Measurements from ENCODE around the gene PIAS4. TPM values are rescaled to one million over a fixed set of nuclear protein-coding genes. Genes with fewer than 3 reads are reported as not detected.

The PIAS4 gene, protein sequence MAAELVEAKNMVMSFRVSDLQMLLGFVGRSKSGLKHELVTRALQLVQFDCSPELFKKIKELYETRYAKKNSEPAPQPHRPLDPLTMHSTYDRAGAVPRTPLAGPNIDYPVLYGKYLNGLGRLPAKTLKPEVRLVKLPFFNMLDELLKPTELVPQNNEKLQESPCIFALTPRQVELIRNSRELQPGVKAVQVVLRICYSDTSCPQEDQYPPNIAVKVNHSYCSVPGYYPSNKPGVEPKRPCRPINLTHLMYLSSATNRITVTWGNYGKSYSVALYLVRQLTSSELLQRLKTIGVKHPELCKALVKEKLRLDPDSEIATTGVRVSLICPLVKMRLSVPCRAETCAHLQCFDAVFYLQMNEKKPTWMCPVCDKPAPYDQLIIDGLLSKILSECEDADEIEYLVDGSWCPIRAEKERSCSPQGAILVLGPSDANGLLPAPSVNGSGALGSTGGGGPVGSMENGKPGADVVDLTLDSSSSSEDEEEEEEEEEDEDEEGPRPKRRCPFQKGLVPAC
- total RNA-seq (2016; rRNA removed; fragmentation: Illumina TruSeq; extraction: Trizol) (20.1 and 22.4 TPM in 2 replicates), polyA plus RNA-seq (2011; rRNA removed) (8.7 and 9.0 TPM in 2 replicates), polyA minus RNA-seq (2011; rRNA and poly(A)+ RNA removed; ENCODE audit: low replicate concordance) (12.2 and 13.9 TPM in 2 replicates), Bru-seq, nascent RNA (percentile 56 among the genes with signal in this experiment), BruChase-seq, experiment 1, labeled RNA remaining after a 6-hour chase (percentile 75 among the genes with signal in this experiment), BruChase-seq, experiment 2, labeled RNA remaining after a 2-hour chase (percentile 70 among the genes with signal in this experiment)
- total RNA-seq (2016; cell fraction: cytosol; rRNA removed; fragmentation: Illumina TruSeq; extraction: Trizol; ENCODE audit: low read depth): 4.3 and 5.1 TPM in 2 replicates
- total RNA-seq (2016; cell fraction: insoluble cytoplasmic fraction; rRNA removed; fragmentation: Illumina TruSeq; extraction: Trizol): 16.7 and 23.3 TPM in 2 replicates
- total RNA-seq (2016; cell fraction: membrane; rRNA removed; fragmentation: Illumina TruSeq; extraction: Trizol): 9.8 and 11.2 TPM in 2 replicates
- total RNA-seq (2016; cell fraction: nucleus; rRNA removed; fragmentation: Illumina TruSeq; extraction: Trizol): 9.7 and 15.2 TPM in 2 replicates
- 11.2 and 43.1 TPM in 2 replicates for polyA plus RNA-seq (2011; cell fraction: cytosol; rRNA removed)
- polyA plus RNA-seq (2011; cell fraction: nucleus; rRNA removed): 22.4 and 27.4 TPM in 2 replicates
- polyA plus RNA-seq (2012): 19.1 and 20.7 TPM in 2 replicates
- 3.3 and 3.5 TPM in 2 replicates for polyA plus RNA-seq (2016; cell fraction: cytosol; fragmentation: Illumina TruSeq; extraction: Trizol; ENCODE audit: low read depth)
- 18.2 and 33.3 TPM in 2 replicates for polyA plus RNA-seq (2016; cell fraction: insoluble cytoplasmic fraction; fragmentation: Illumina TruSeq; extraction: Trizol; ENCODE audit: low read depth)
- polyA plus RNA-seq (2016; cell fraction: membrane; fragmentation: Illumina TruSeq; extraction: Trizol; ENCODE audit: low read depth): 5.6 and 5.9 TPM in 2 replicates
- 36.3 and 39.1 TPM in 2 replicates for polyA plus RNA-seq (2016; cell fraction: nucleus; fragmentation: Illumina TruSeq; extraction: Trizol; ENCODE audit: insufficient read depth, low read depth)
- 5.1 and 7.7 TPM in 2 replicates for polyA minus RNA-seq (2011; cell fraction: cytosol; rRNA and poly(A)+ RNA removed)
- 14.5 and 15.1 TPM in 2 replicates for polyA minus RNA-seq (2011; cell fraction: nucleus; rRNA and poly(A)+ RNA removed)
- long read RNA-seq, experiment 1, transcript PIAS4-201 (11 exons, 3,159 nt): major isoform, 25 of 35 reads
- long read RNA-seq, experiment 1, partial matches to known transcripts: 5 of 35 reads
- long read RNA-seq, experiment 1, other reads (novel, unspliced or antisense): 5 of 35 reads
- long read RNA-seq, experiment 2, transcript PIAS4-201 (11 exons, 3,159 nt): major isoform, 19 of 61 reads
- long read RNA-seq, experiment 2, partial matches to known transcripts: 12 of 61 reads
- long read RNA-seq, experiment 2, other reads (novel, unspliced or antisense): 30 of 61 reads

DNA sequence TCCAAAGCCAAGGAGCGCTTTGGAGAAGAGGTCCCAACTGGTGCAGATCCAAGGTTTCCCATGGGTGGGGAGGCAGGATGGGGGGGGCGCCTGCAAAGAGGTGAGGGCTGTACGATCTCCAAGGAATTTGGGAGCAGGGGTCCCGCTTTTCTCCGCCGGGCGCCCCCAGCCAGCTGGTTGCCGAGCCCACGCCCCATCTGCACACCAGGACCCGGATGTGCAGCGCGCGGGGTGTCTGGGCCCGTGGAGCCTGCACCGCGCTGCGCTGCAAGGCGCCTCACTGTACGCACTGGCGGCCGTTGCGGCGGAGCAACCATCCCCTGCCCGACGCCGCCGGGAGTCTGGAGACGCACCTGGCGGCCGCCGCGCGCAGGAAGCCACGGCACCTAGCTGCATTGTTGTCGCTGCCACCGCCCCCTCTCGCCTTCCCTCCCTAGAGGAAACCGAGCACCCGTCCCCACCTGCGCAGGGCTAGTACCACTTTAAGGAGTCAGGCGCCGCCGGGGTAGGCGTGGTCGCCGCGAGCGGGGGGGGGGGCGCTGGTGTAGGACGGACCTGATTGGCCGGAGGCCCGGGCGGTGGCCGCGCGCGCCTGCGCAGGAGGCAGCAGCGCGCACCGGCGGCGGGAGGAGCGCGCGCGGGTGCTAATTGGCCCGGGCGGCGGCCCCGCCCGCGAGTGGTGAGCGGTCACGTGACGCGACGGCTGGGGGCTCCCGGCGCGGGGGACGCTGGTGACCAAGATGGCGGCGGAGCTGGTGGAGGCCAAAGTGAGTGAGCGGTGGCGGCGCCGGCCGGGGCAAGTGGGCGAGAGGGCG lies at the start of gene PIAS4:
TSS of gene PIAS4 (plus strand) at position 716 of the 815 bp plus-strand sequence. CDS start at position 741, 25 bp downstream.
- 0% methylated on average over 8 of the region's 91 CpGs for WGBS (ENCODE audit: low lambda C conversion rate)
- 0 out of 2 replicates have a peak, but pooled peaks cover 9% of the 10 kb centered on the region for H4K20me1 ChIP-seq (ENCODE audit: insufficient read depth, low read length)
- H3K27ac ChIP-seq (ENCODE audit: extremely low read length, insufficient read depth, low read length): peak within 1 kb of the TSS; percentile 78
- no peaks in the 10 kb centered on the region; a peak in 1 of 5 replicates for H3K27me3 ChIP-seq (ENCODE audit: control insufficient read depth in 1 of 2, insufficient read depth in 2 of 2, low read length in 2 of 2)
- H3K36me3 ChIP-seq (replicated peaks in 1 of 2; ENCODE audit: control insufficient read depth in 1 of 2, insufficient read depth in 2 of 2, low read length in 2 of 2): peaks cover 3 to 5% of the 10 kb centered on the region in 2 experiments; a peak in 2 of 5 replicates
- BruUV-seq (replicated peaks): TSS peak; percentile 92
- CTCF ChIA-PET (ENCODE audit: low intra/inter-chr PET ratio, low total read pairs): no interaction called here
- H3K4me1 ChIP-seq (ENCODE audit: insufficient read depth, low read length): peaks cover 33% of the 10 kb centered on the region
- intact Hi-C loops (cut with micrococcal nuclease; ENCODE audit: unreplicated experiment): loop anchor here (10.0 kb wide), 1 partner anchor 128 kb away; no protein-coding TSS in a partner anchor
- FAIRE-seq (no peak), ATAC-seq (peak; percentile 91), DNase-seq (ENCODE audit: low spot score) (peak; percentile 87)
- H3K4me2 ChIP-seq (ENCODE audit: low read depth, low read length): peak within 1 kb of the TSS; percentile 92
- POLR2A ChIA-PET: interaction anchor here (0.6 to 2.3 kb wide), 11 partner anchors 10 to 245 kb away, joined by 3 to 12 read pairs (median 4); partner anchors contain the start of genes EEF2 and MRPL54
- H3K4me3 ChIP-seq (replicated peaks in 1 of 3; ENCODE audit: insufficient read depth in 1 of 3, low read depth in 2 of 3, low read length in 3 of 3): peak within 1 kb of the TSS; percentile 90 to 100 (median 98)
- H2AFZ ChIP-seq (ENCODE audit: low read length): no peak within 1 kb of the TSS
- no peaks in the 10 kb centered on the region for H3K9me3 ChIP-seq (ENCODE audit: low read length)
- in situ Hi-C loops (cut with HindIII; ENCODE audit: extremely low pct_ligation_motif_present, low pct_unique_long_range_greater_than_20kb): no loop called here
- peak within 1 kb of the TSS; percentile 89 for H3K9ac ChIP-seq (ENCODE audit: insufficient read depth, low read depth, low read length)
- H3K79me2 ChIP-seq (ENCODE audit: insufficient read depth, low read length): peaks cover 35% of the 10 kb centered on the region
- TF ChIP-seq ZNF709 (CRISPR knock-in tag; IDR thresholded peaks at IDR 0.05) (peak; percentile 46; the same call in 1 of the 2 replicates), ESRRA (CRISPR knock-in tag; IDR thresholded peaks at IDR 0.05; ENCODE audit: low read depth) (0 out of 2 replicates have a peak, but pooled peaks have one; percentile 51), KDM2A (CRISPR knock-in tag; IDR thresholded peaks at IDR 0.05; ENCODE audit: borderline replicate concordance, low read depth) (peak; percentile 51), SALL2 (CRISPR knock-in tag; IDR thresholded peaks at IDR 0.05) (0 out of 2 replicates have a peak, but pooled peaks have one; percentile 64), RAD21 (CRISPR knock-in tag; IDR thresholded peaks at IDR 0.05) (peak; percentile 43; the same call in 1 of the 2 replicates), PITX1 (CRISPR knock-in tag; IDR thresholded peaks at IDR 0.05) (0 out of 2 replicates have a peak, but pooled peaks have one; percentile 28), ZNF530 (CRISPR knock-in tag; IDR thresholded peaks at IDR 0.05; ENCODE audit: low read depth) (0 out of 2 replicates have a peak, but pooled peaks have one; percentile 63)
- TF ChIP-seq, protein P1, sequence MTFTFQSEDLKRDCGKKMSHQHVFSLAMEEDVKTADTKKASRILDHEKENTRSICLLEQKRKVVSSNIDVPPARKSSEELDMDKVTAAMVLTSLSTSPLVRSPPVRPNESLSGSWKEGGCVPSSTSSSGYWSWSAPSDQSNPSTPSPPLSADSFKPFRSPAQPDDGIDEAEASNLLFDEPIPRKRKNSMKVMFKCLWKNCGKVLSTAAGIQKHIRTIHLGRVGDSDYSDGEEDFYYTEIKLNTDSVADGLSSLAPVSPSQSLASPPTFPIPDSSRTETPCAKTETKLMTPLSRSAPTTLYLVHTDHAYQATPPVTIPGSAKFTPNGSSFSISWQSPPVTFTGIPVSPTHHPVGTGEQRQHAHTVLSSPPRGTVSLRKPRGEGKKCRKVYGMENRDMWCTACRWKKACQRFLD (CRISPR knock-in tag; IDR thresholded peaks at IDR 0.05; ENCODE audit: borderline replicate concordance): peak; percentile 52; the same call in 1 of the 2 replicates
- TF ChIP-seq, protein P2, sequence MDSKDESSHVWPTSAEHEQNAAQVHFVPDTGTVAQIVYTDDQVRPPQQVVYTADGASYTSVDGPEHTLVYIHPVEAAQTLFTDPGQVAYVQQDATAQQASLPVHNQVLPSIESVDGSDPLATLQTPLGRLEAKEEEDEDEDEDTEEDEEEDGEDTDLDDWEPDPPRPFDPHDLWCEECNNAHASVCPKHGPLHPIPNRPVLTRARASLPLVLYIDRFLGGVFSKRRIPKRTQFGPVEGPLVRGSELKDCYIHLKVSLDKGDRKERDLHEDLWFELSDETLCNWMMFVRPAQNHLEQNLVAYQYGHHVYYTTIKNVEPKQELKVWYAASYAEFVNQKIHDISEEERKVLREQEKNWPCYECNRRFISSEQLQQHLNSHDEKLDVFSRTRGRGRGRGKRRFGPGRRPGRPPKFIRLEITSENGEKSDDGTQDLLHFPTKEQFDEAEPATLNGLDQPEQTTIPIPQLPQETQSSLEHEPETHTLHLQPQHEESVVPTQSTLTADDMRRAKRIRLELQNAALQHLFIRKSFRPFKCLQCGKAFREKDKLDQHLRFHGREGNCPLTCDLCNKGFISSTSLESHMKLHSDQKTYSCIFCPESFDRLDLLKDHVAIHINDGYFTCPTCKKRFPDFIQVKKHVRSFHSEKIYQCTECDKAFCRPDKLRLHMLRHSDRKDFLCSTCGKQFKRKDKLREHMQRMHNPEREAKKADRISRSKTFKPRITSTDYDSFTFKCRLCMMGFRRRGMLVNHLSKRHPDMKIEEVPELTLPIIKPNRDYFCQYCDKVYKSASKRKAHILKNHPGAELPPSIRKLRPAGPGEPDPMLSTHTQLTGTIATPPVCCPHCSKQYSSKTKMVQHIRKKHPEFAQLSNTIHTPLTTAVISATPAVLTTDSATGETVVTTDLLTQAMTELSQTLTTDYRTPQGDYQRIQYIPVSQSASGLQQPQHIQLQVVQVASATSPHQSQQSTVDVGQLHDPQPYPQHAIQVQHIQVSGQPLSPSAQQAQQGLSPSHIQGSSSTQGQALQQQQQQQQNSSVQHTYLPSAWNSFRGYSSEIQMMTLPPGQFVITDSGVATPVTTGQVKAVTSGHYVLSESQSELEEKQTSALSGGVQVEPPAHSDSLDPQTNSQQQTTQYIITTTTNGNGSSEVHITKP (CRISPR knock-in tag; IDR thresholded peaks at IDR 0.05; ENCODE audit: low read depth): peak; percentile 65; the same call in 1 of the 2 replicates

Data from HepG2 (cell line).